Psoas muscle (tissue), 8 donors: ENCODE results near the gene FBXO36. TPM values are rescaled to one million over a fixed set of nuclear protein-coding genes. Genes with fewer than 3 reads are reported as not detected.

Experiments used
- ATAC-seq, 4 donors: fragments of 200-7000 bp; cut with Tn5 transposase; one replicate each; pipeline ENCODE4 v1.9.1; 2020; ENCODE audit warnings: moderate library complexity in 3 of 4, mild to moderate bottlenecking in 2 of 4
- DNase-seq, 2 donors: peaks; one replicate each; pipeline ENCODE4 v3.0.0-alpha.2; 2020
- H3K27ac ChIP-seq: fragments of 200-600 bp; one replicate; pipeline ENCODE4 v1.8.0; 2022
- H3K27me3 ChIP-seq, 3 donors: fragments of 200-600 bp in 1 of 3; one replicate each; pipeline versions ENCODE4 v1.6.1 to v1.8.0; 2013 to 2022; ENCODE audit warnings: low read length in 2 of 3, mild to moderate bottlenecking in 2 of 3, moderate library complexity in 1 of 3; ENCODE audit not compliant: insufficient read depth in 3 of 3
- H3K36me3 ChIP-seq, 2 donors: fragments of 200-600 bp in 1 of 2; one replicate each; pipeline versions ENCODE4 v1.6.1 to v1.8.0; 2013 to 2022; ENCODE audit warnings: low read depth in 1 of 2, mild to moderate bottlenecking in 1 of 2, moderate library complexity in 1 of 2; ENCODE audit not compliant: insufficient read depth in 1 of 2
- H3K4me1 ChIP-seq: fragments of 200-600 bp; one replicate; pipeline ENCODE4 v1.8.0; 2022
- H3K4me3 ChIP-seq: fragments of 200-600 bp; one replicate; pipeline ENCODE4 v1.8.0; 2022; ENCODE audit warnings: mild to moderate bottlenecking
- H3K9me3 ChIP-seq: fragments of 200-600 bp; one replicate; pipeline ENCODE4 v1.8.0; 2022
- CTCF ChIP-seq: fragments of 200-600 bp; IDR thresholded peaks from one replicate; pipeline ENCODE4 v1.8.0; 2022; ENCODE audit warnings: antibody characterized with exemption
- WGBS, 3 donors: extraction: QIAGEN DNeasy Blood & Tissue Kit; methylation state at CpG; one replicate each; pipeline versions ENCODE4 v1.1.6 to v1.1.7; 2013; 5-methylcytosine and 5-hydroxymethylcytosine counted together
- intact Hi-C, 2 donors: fragments of 100-400 bp; cut with DNase I; formaldehyde crosslinking; loops; one replicate each; pipeline versions ENCODE4 v1.11.0 to v1.14.2; 2022
- polyA plus RNA-seq, 3 donors: library from polyadenylated mRNA; stranded (reverse); fragments of 200-250 nt; gene quantifications; one replicate each; pipeline ENCODE4 v1.2.3, GENCODE V29; 2013
- total RNA-seq, 4 donors: library from RNA; stranded (reverse); fragmentation: NEBNext Ultra II Directional in 2 of 4; extraction: Animal tissue kit (Norgen Biotek cat#: 25700) in 2 of 4; gene quantifications; one replicate each; pipeline versions ENCODE4 v1.2.1 to v1.2.4, GENCODE V29; 2021 to 2023
- donor health status: healthy with polysubstance abuse.
- donor health status: DM: no; HTN: no; CAD: no; lungs with moderate emphysema.
- donor health status: Bipolar disorder and iron deficiency.
- donor health status: healthy.
- donor health status: DM: yes; HTN: yes; CAD: no.
- donor health status: DM: no; HTN: no; CAD: no.
- donor health status: DM: no; HTN: no; CAD: no.
- donor health status: DM: yes; HTN: yes; CAD: no.

Gene FBXO36
- total and polyA plus RNA-seq, 7 donors = 0.21 to 1.2 (median 0.60) TPM

GRCh38 chr2:229993236-229993635 lies 70.9 kb downstream of the FBXO36 start:
- Histone ChIP-seq H3K4me3 (no peak overlapping the region), H3K4me1 (no peaks in the 10 kb centered on the region), H3K27ac (no peak overlapping the region), H3K9me3 (no peaks in the 10 kb centered on the region), H3K36me3 (no peaks in the 10 kb centered on the region), H3K27me3 (no peaks in the 10 kb centered on the region)
- DNase-seq (no peak), ATAC-seq (no peak)
- intact Hi-C loops = no loop called here
- 77 to 82% (median 80%) methylated on average over 6 of the region's 6 CpGs for WGBS, 3 donors
- TF ChIP-seq CTCF = no peak

- Histone ChIP-seq H3K36me3 (no peaks in the 10 kb centered on the region), H3K4me3 (no peak overlapping the region), H3K9me3 (no peaks in the 10 kb centered on the region), H3K27ac (no peak overlapping the region), H3K27me3 (no peaks in the 10 kb centered on the region), H3K4me1 (no peaks in the 10 kb centered on the region)
- intact Hi-C loops = no loop called here
- no peak for DNase-seq
- no peak for ATAC-seq
- no peak for TF ChIP-seq CTCF
- 72 to 79% (median 77%) methylated on average over 4 of the region's 4 CpGs for WGBS, 3 donors
These were observed 74.0 kb downstream of the FBXO36 start for GRCh38 chr2:229996320-229996719.

- intact Hi-C loops = no loop called here
- no peaks in the 10 kb centered on the region for H3K4me1 ChIP-seq
- H3K27ac ChIP-seq = no peak overlapping the region
- no peak for TF ChIP-seq CTCF
- no peak for ATAC-seq
- H3K27me3 ChIP-seq = no peaks in the 10 kb centered on the region
- H3K4me3 ChIP-seq = no peak overlapping the region
- DNase-seq = no peak
- no peaks in the 10 kb centered on the region for H3K36me3 ChIP-seq
- 66 to 86% (median 81%) methylated on average over 3 of the region's 3 CpGs for WGBS, 3 donors
- H3K9me3 ChIP-seq = no peaks in the 10 kb centered on the region
These were observed 75.3 kb downstream of the FBXO36 start for GRCh38 chr2:229997565-229997964.

- TF ChIP-seq CTCF = no peak
- Histone ChIP-seq H3K27ac (no peak overlapping the region), H3K36me3 (no peaks in the 10 kb centered on the region), H3K4me1 (no peaks in the 10 kb centered on the region), H3K4me3 (no peak overlapping the region), H3K9me3 (no peaks in the 10 kb centered on the region), H3K27me3 (no peaks in the 10 kb centered on the region)
- no peak for DNase-seq
- ATAC-seq = no peak
- WGBS, 3 donors = 93 to 94% (median 94%) methylated on average over 6 of the region's 6 CpGs
- intact Hi-C loops = no loop called here
These were observed 78.0 kb downstream of the FBXO36 start for GRCh38 chr2:230000118-230000841.
